NB4 (cell line): ENCODE data around the gene DARS1.

Experiments
- CTCF ChIP-seq: IDR thresholded peaks from one replicate; pipeline ENCODE4 v1.5.1; 2012; ENCODE audit warnings: low read depth, low read length
- POLR2A ChIP-seq: IDR thresholded peaks from 2 replicates; pipeline ENCODE4 v1.6.1; 2011; ENCODE audit warnings: mild to moderate bottlenecking; ENCODE audit not compliant: insufficient read length; ENCODE audit errors: extremely low read depth

GRCh38 chr2:135894930-135895329, 90.5 kb downstream of the DARS1 start:
- no peak for TF ChIP-seq CTCF
- no peak for TF ChIP-seq POLR2A
